ENCODE data around the gene NOX3.

Gene NOX3

DNA sequence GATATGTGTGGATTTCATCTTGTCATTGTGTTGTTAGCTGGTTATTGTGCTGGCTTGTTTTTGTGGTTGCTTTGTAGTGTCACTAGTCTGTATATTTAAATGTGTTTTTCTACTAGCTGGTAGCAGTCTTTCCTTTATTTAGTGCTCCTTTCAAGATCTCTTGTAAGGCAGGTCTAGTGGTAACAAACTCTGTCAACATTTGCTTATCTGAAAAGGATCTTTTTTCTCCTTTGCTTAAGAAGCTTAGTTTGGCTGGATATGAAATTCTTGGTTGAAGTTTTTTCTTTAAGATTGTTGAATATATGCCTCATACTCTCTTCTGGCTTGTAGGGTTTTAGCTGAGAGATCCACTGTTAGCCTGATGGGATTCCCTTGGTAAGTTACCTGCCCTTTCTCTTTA is 108.7 kb downstream of the NOX3 start:
- Histone ChIP-seq H3K27ac (replicated peaks; ENCODE audit: low read length) (no peak overlapping the region), H3K4me3 (ENCODE audit: low read length in 2 of 2) (no peak overlapping the region), H3K18ac (ENCODE audit: low read length) (no peak overlapping the region), H3K9me3 (replicated peaks in 1 of 2; ENCODE audit: control insufficient read depth in 2 of 2, insufficient read depth in 1 of 2, low read depth in 1 of 2, low read length in 2 of 2) (no peaks in the 10 kb centered on the region), H2BK120ac (ENCODE audit: low read depth, low read length) (no peak overlapping the region), H3K36me3 (replicated peaks in 1 of 2; ENCODE audit: control insufficient read depth in 2 of 2, insufficient read depth in 2 of 2, low read length in 2 of 2) (no peaks in the 10 kb centered on the region), H3K79me1 (ENCODE audit: low read depth, low read length) (no peaks in the 10 kb centered on the region), H3K23ac (ENCODE audit: low read depth, low read length, poor library complexity) (no peak overlapping the region), H2BK12ac (ENCODE audit: low read length) (no peak overlapping the region), H2AK5ac (ENCODE audit: low read depth, low read length) (no peak overlapping the region), H4K8ac (ENCODE audit: low read depth, low read length) (no peak overlapping the region), H2BK5ac (ENCODE audit: low read length) (no peak overlapping the region), H3K14ac (ENCODE audit: low read length) (no peak overlapping the region), H3K4ac (ENCODE audit: low read length) (no peak overlapping the region), H3K9ac (ENCODE audit: low read depth, low read length, poor library complexity) (no peak overlapping the region), H2AFZ (ENCODE audit: low read length) (no peak overlapping the region), H2BK15ac (ENCODE audit: low read length) (no peak overlapping the region), H3K4me2 (ENCODE audit: insufficient read depth, low read length, poor library complexity, severe bottlenecking) (no peak overlapping the region), H4K91ac (ENCODE audit: low read depth, low read length, poor library complexity) (no peak overlapping the region), H3K4me1 (ENCODE audit: control insufficient read depth in 2 of 2, insufficient read depth in 1 of 2, low read depth in 1 of 2, low read length in 2 of 2) (no peaks in the 10 kb centered on the region), H3K27me3 (ENCODE audit: control insufficient read depth in 3 of 3, insufficient read depth in 3 of 3, low read depth in 1 of 3, low read length in 3 of 3) (no peaks in the 10 kb centered on the region)
- DNase-seq (ENCODE audit: low spot score): no peak

All from neuronal stem cell (in vitro differentiated cells).